Activated T-cell treated with anti-CD3 and anti-CD28 coated beads, Interleukin-2, amount 50 U/mL, for 24 hours (primary cell): ENCODE measurements around the gene RFLNA.

Experiments used
- DNase-seq: peaks from one replicate; pipeline ENCODE4 v3.0.0-alpha.2; 2020
- H3K27ac Mint-ChIP-seq: 2 replicates; pipeline ENCODE4 v1.8.0; 2020; ENCODE audit warnings: mild to moderate bottlenecking, mixed read lengths
- H3K27me3 Mint-ChIP-seq: 2 replicates; pipeline ENCODE4 v1.8.0; 2020; ENCODE audit warnings: mixed read lengths
- H3K36me3 Mint-ChIP-seq: 2 replicates; pipeline ENCODE4 v1.8.0; 2020; ENCODE audit warnings: low read depth, mixed read lengths
- H3K4me1 Mint-ChIP-seq: 2 replicates; pipeline ENCODE4 v1.8.0; 2020; ENCODE audit warnings: low read depth, mixed read lengths
- H3K4me3 Mint-ChIP-seq: 2 replicates; pipeline ENCODE4 v1.8.0; 2020; ENCODE audit warnings: mild to moderate bottlenecking, moderate library complexity, mixed read lengths
- H3K9me3 Mint-ChIP-seq: 2 replicates; pipeline ENCODE4 v1.8.0; 2020; ENCODE audit warnings: mixed read lengths

The RFLNA gene

DNA sequence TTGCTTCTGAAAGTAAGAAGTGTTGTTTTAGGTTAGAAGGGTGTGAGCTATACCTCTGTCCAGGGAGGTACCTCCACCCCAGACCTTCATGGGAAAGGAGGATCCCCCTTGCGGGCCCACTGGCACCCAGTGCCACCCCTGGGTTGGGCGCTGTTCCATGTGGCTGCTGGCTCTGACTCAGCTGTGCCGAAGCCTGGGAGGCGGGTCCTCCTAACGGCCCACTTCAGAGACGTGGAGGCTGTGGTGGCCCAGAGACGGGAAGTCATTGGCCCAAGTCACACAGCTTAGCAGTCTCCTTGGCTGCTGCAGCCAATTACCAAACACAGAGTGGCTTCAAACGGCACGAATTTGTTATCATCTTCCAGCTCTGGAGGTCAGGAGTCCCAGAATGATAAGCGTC, 10.2 kb downstream of the RFLNA start:
- Mint-ChIP-seq H3K36me3 (no peaks in the 10 kb centered on the region), H3K27me3 (peaks cover 4% of the 10 kb centered on the region), H3K27ac (no peak overlapping the region), H3K4me3 (no peak overlapping the region), H3K4me1 (no peaks in the 10 kb centered on the region), H3K9me3 (no peaks in the 10 kb centered on the region)
- no peak for DNase-seq

DNA sequence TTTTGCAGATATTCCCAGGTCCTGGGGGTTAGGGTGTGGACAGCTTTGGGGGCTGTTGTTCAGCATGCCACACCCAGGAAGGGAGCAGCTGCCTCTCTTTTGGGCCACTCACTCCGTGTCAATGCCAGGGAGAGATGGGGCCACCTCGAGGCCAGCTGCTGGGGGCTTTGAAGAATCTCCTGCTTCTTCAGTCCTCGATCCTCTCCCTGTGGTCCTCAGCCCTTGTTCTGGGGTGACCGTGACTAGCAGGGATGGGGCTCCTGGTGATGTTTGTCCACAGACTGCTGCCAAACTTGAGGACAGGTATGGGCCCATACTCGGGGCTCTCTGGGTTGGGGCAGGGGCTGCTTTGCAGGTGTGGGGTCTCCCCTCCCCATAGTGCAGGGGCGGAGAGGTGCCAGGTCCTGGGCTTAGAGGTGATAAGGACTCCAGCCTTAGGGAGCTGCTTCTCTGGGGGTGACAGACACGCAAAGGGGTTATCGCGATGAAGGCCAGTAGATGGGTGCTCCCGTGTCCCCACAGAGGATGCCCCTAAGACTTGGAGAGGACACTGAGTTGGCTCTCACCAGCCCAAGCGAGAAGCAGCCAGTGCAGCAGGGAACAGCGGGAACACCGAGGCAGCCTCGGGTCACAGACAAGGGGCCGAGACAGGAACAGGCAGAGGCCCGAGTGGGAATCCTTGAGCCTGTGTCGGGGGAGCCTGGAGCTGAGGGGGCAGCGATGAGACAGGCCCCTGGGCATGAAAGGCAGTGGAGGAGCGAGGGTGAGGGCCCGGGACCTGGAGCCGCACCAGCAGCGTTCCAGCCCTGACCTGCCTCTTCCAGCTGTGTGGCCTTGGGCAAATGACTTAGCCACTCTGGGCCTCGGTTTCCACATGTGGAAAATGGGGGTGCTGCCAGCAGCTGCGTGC, 11.1 kb downstream of the RFLNA start:
- no peaks in the 10 kb centered on the region for H3K36me3 Mint-ChIP-seq

DNA sequence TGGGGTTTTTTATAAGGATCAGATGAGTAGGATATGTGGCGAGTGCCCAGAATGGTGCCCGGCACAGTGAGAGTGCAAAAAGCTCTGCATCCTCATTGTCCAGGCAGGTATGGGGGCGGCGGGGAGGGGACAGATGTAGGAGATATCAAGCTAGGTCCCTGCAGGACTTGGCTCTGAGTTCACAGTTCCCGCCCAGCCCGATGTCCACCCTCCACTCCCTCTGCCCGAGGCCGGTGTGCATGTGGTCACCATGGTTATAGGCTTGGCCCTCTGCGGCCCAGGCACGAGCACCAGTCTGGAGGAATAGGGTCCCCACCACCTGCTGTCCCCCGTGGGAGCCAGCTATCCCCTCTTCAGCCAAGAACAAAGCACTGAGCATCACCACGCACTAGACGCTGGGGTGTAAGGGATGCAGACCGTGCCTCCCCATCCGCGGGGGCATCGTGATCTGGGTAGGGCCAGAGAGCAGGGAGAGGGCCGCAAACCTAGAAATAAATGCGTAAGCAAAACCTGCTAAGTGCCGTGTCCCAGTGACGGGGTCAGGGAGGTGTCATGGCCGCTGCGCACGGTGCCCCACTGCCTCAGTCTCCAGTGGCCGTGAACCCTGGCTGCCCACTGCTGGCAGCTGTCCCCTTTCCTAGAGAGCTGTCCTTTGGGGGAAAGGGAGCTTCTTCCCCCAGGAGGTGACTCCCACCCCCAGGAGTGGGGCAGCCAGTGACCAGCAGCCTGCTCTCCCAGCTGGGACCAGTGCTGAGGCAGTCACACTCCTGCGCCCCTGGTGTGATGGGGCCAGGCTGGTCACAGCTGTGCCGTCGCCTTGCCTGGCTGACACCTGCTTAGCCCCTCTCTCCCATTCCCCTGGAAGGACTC, 12.0 kb downstream of the RFLNA start:
- no peaks in the 10 kb centered on the region for H3K27me3 Mint-ChIP-seq
- H3K4me3 Mint-ChIP-seq: no peak overlapping the region
- no peaks in the 10 kb centered on the region for H3K36me3 Mint-ChIP-seq
- H3K27ac Mint-ChIP-seq: no peak overlapping the region
- no peak for DNase-seq
- H3K9me3 Mint-ChIP-seq: no peaks in the 10 kb centered on the region
- no peaks in the 10 kb centered on the region for H3K4me1 Mint-ChIP-seq

More for the DNA sequence above, 11.1 kb downstream of the RFLNA start:
- Mint-ChIP-seq H3K27ac (no peak overlapping the region), H3K9me3 (no peaks in the 10 kb centered on the region), H3K4me1 (no peaks in the 10 kb centered on the region), H3K27me3 (no peaks in the 10 kb centered on the region), H3K4me3 (no peak overlapping the region)
- DNase-seq: no peak

- no peak overlapping the region for H3K27ac Mint-ChIP-seq
- no peak for DNase-seq
- H3K4me3 Mint-ChIP-seq: no peak overlapping the region
- no peaks in the 10 kb centered on the region for H3K9me3 Mint-ChIP-seq
- H3K36me3 Mint-ChIP-seq: no peaks in the 10 kb centered on the region
- no peaks in the 10 kb centered on the region for H3K27me3 Mint-ChIP-seq
- no peaks in the 10 kb centered on the region for H3K4me1 Mint-ChIP-seq
These were observed 12.6 kb downstream of the RFLNA start for GRCh38 chr12:124307556-124307825.

DNA sequence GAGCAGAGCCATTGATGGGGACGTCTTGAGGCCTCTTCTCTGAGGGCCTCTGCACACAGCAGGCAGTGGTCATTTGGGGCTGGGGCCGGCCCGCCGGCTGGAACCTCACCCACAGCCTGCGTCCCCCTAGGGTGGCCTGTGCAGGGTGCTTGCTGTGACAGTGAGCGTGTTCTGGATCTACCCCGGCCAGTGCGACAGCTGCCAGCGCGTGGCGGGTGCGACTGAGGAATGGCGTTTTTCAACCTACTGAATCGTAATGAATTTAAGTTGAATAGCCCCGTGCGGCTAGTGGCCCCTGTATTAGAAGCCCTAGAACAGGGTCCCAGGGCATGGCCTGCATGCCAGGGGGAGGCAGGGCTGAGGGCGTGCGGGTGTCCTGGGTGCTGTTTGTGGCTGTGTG, 13.8 kb downstream of the RFLNA start:
- Mint-ChIP-seq H3K4me1 (no peaks in the 10 kb centered on the region), H3K27ac (no peak overlapping the region), H3K9me3 (no peaks in the 10 kb centered on the region), H3K4me3 (no peak overlapping the region), H3K36me3 (no peaks in the 10 kb centered on the region), H3K27me3 (no peaks in the 10 kb centered on the region)
- no peak for DNase-seq

- no peaks in the 10 kb centered on the region for H3K36me3 Mint-ChIP-seq
- DNase-seq: no peak
- no peaks in the 10 kb centered on the region for H3K9me3 Mint-ChIP-seq
- no peaks in the 10 kb centered on the region for H3K27me3 Mint-ChIP-seq
- H3K27ac Mint-ChIP-seq: no peak overlapping the region
- H3K4me1 Mint-ChIP-seq: no peaks in the 10 kb centered on the region
- no peak overlapping the region for H3K4me3 Mint-ChIP-seq
These were observed 14.3 kb downstream of the RFLNA start for GRCh38 chr12:124309231-124309630.

- no peaks in the 10 kb centered on the region for H3K4me1 Mint-ChIP-seq
- DNase-seq: no peak
- no peaks in the 10 kb centered on the region for H3K36me3 Mint-ChIP-seq
- H3K9me3 Mint-ChIP-seq: no peaks in the 10 kb centered on the region
- H3K27ac Mint-ChIP-seq: no peak overlapping the region
- H3K4me3 Mint-ChIP-seq: no peak overlapping the region
- no peaks in the 10 kb centered on the region for H3K27me3 Mint-ChIP-seq
These were observed 14.9 kb downstream of the RFLNA start for GRCh38 chr12:124309744-124310143.

DNA sequence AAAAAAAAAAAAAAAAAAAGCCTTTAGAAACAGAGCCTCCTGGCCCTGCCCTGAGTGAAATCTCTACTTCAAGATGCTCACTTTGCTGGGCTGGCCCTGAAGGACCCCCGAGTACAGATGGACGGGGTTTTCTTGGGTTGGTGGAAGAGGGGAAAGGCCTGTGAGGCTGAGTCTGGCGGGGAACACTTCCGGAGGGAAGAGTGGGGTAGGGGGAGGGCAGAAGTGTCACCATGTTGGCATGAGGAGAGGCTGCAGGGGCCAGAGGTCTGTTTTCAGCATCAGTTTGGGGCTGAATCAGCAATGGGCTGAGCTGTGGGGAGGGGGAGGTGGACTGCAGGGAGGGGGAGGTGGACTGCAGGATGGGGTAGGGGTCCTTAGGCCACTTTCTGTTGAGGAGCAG, 15.3 kb downstream of the RFLNA start:
- no peak for DNase-seq
- Mint-ChIP-seq H3K4me3 (no peak overlapping the region), H3K27ac (no peak overlapping the region), H3K27me3 (no peaks in the 10 kb centered on the region), H3K4me1 (no peaks in the 10 kb centered on the region), H3K36me3 (no peaks in the 10 kb centered on the region), H3K9me3 (no peaks in the 10 kb centered on the region)

- no peaks in the 10 kb centered on the region for H3K4me1 Mint-ChIP-seq
- H3K27me3 Mint-ChIP-seq: no peaks in the 10 kb centered on the region
- H3K4me3 Mint-ChIP-seq: no peak overlapping the region
- no peak overlapping the region for H3K27ac Mint-ChIP-seq
- H3K36me3 Mint-ChIP-seq: no peaks in the 10 kb centered on the region
- H3K9me3 Mint-ChIP-seq: no peaks in the 10 kb centered on the region
- DNase-seq: no peak
These were observed 15.9 kb downstream of the RFLNA start for GRCh38 chr12:124310785-124311184.

- no peaks in the 10 kb centered on the region for H3K4me1 Mint-ChIP-seq
These were observed 16.6 kb downstream of the RFLNA start for GRCh38 chr12:124311292-124312109.

DNA sequence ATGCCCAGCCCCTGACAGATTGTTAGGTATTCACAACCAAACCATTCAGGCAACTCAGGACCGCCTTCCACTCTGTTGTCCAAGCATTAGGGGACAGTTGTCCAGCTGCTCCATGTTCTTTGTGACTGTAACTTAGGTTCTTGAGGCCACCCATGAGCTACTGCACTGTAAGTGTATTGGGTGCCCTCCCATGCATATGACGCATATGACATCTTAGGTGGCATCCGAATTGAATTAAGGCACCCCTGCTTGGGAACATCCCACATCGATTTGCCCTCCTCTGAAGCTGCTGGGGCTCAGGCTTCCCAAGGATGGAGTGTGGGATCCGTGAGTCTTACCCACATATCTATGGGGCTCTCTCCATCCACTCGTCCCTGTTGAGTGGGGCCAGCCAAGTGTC, 17.7 kb downstream of the RFLNA start:
- Mint-ChIP-seq H3K4me3 (no peak overlapping the region), H3K4me1 (no peaks in the 10 kb centered on the region), H3K27me3 (no peaks in the 10 kb centered on the region), H3K27ac (no peak overlapping the region), H3K9me3 (no peaks in the 10 kb centered on the region), H3K36me3 (no peaks in the 10 kb centered on the region)
- no peak for DNase-seq

More at GRCh38 chr12:124311292-124312109, 16.6 kb downstream of the RFLNA start:
- no peak for DNase-seq
- Mint-ChIP-seq H3K9me3 (no peaks in the 10 kb centered on the region), H3K36me3 (no peaks in the 10 kb centered on the region), H3K4me3 (no peak overlapping the region), H3K27me3 (no peaks in the 10 kb centered on the region), H3K27ac (no peak overlapping the region)

DNA sequence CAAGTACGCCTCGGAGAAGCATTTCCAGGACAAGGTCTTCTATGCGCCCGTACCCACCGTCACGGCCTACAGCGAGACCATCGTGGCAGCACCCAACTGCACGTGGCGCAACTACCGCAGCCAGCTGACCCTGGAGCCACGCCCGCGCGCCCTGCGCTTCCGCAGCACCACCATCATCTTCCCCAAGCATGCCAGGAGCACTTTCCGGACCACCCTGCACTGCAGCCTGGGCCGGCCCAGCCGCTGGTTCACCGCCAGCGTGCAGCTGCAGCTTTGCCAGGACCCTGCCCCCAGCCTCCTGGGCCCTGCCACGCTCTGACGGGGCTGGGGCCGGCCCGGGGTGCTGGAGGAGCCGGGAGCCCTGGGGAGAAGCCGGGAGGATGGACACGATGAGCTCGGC, 19.3 kb downstream of the RFLNA start:
- no peak overlapping the region for H3K27ac Mint-ChIP-seq
- H3K9me3 Mint-ChIP-seq: no peaks in the 10 kb centered on the region
- no peaks in the 10 kb centered on the region for H3K4me1 Mint-ChIP-seq
- no peak overlapping the region for H3K4me3 Mint-ChIP-seq
- H3K36me3 Mint-ChIP-seq: no peaks in the 10 kb centered on the region
- no peaks in the 10 kb centered on the region for H3K27me3 Mint-ChIP-seq
- no peak for DNase-seq

DNA sequence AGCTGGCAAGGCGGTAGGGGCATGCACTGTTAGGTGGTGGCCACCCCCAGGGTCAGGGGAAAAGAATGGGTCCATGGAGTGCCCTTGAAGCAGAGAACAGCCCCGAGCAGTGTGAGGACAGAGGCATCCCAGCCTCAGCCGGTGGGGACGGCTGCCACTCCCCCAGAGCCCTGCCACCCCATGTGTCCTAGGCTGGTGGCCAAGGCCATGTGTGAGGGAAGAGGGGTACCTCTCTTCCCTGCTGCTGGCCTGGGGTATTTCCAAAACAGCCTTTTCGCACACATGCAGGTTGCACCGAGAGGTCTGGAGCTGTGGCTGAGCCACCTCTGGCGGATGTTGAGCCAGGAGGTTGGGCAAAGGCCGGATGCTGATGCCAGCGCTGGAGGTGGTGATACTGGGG, 19.9 kb downstream of the RFLNA start:
- H3K27ac Mint-ChIP-seq: no peak overlapping the region
- H3K4me1 Mint-ChIP-seq: no peaks in the 10 kb centered on the region
- H3K9me3 Mint-ChIP-seq: no peaks in the 10 kb centered on the region
- no peak for DNase-seq
- no peaks in the 10 kb centered on the region for H3K27me3 Mint-ChIP-seq
- H3K4me3 Mint-ChIP-seq: no peak overlapping the region
- no peaks in the 10 kb centered on the region for H3K36me3 Mint-ChIP-seq

DNA sequence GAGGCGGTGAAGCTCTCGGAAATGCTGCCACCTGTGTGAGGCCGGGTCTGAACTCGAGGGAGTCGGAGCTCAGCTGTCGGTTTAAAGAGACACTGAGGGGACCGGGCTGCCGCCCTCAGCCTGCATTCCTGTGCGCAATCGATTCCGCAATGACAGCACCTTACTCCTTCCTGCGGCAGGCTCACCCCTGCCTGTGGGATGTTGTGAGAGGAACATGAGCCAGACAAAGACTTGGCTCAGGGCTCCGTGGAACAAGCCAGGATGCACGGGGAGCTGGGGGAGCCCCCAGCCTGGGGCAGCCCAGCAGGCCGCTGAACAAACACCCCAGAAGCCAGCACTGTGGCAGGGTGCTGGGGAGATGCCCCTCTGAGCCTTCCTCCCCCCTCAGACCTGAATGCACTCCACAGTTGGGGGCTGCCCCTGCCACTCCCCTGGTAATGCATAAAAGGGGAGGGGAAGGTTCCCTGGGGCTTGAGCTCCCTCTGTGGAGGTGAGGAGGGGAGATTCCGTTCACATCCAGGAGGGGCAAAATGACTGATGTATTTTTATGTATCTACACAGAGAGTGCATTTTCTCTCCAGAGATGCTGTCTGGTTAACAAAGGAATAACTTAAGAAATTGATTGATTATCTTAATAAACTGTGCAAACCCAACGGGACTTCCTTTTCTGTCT, 20.6 kb downstream of the RFLNA start:
- Mint-ChIP-seq H3K27ac (no peak overlapping the region), H3K27me3 (no peaks in the 10 kb centered on the region), H3K9me3 (no peaks in the 10 kb centered on the region), H3K4me3 (no peak overlapping the region), H3K36me3 (no peaks in the 10 kb centered on the region), H3K4me1 (no peaks in the 10 kb centered on the region)
- DNase-seq: no peak
